ENCODE results near the gene MYO1H. TPM values are rescaled to one million over a fixed set of nuclear protein-coding genes. Genes with fewer than 3 reads are reported as not detected.

MYO1H gene
- total RNA-seq, 2 experiments from 2014 or later = not detected

GRCh38 chr12:109359131-109359690 lies 11.5 kb downstream of the MYO1H start:
- DNase-seq (no peak), ATAC-seq (no peak)
- Mint-ChIP-seq H3K4me3 (no peak overlapping the region), H3K4me1 (peaks cover 28% of the 10 kb centered on the region), H3K36me3 (no peaks in the 10 kb centered on the region), H3K27ac (no peak overlapping the region), H3K9me3 (ENCODE audit: low read depth) (no peaks in the 10 kb centered on the region), H3K27me3 (peaks cover 45% of the 10 kb centered on the region)
- CTCF ChIA-PET = interaction anchor here (0.7 to 1.0 kb wide), 2 partner anchors 477 to 840 kb away, joined by 3 read pairs; no protein-coding TSS in a partner anchor

- Mint-ChIP-seq H3K27ac (no peak overlapping the region), H3K36me3 (no peaks in the 10 kb centered on the region), H3K4me1 (no peaks in the 10 kb centered on the region), H3K9me3 (ENCODE audit: low read depth) (no peaks in the 10 kb centered on the region), H3K27me3 (peaks cover 64% of the 10 kb centered on the region), H3K4me3 (no peak overlapping the region)
- DNase-seq (no peak), ATAC-seq (no peak)
- CTCF ChIA-PET = no interaction called here
These were observed 22.1 kb downstream of the MYO1H start for GRCh38 chr12:109369831-109370230.

- peaks cover 49% of the 10 kb centered on the region for H3K27me3 Mint-ChIP-seq
- peaks cover 2% of the 10 kb centered on the region for H3K4me1 Mint-ChIP-seq
- ATAC-seq (no peak), DNase-seq (no peak)
- CTCF ChIA-PET = interaction anchor here (0.9 to 1.6 kb wide), 4 partner anchors 8 to 51 kb away, joined by 3 to 6 read pairs (median 4); no protein-coding TSS in a partner anchor
- H3K4me3 Mint-ChIP-seq = no peak overlapping the region
- H3K9me3 Mint-ChIP-seq (ENCODE audit: low read depth) = no peaks in the 10 kb centered on the region
- no peaks in the 10 kb centered on the region for H3K36me3 Mint-ChIP-seq
- no peak overlapping the region for H3K27ac Mint-ChIP-seq
These were observed 29.5 kb downstream of the MYO1H start for GRCh38 chr12:109377139-109377685.

GRCh38 chr12:109378569-109378968 lies 30.9 kb downstream of the MYO1H start:
- H3K4me3 Mint-ChIP-seq = no peak overlapping the region
- peaks cover 48% of the 10 kb centered on the region for H3K27me3 Mint-ChIP-seq
- no peak for DNase-seq
- CTCF ChIA-PET = interaction anchor here (1.1 to 1.6 kb wide), 2 partner anchors 16 to 50 kb away, joined by 3 to 5 read pairs; no protein-coding TSS in a partner anchor
- ATAC-seq = no peak
- peaks cover 2% of the 10 kb centered on the region for H3K4me1 Mint-ChIP-seq
- H3K36me3 Mint-ChIP-seq = no peaks in the 10 kb centered on the region
- H3K27ac Mint-ChIP-seq = no peak overlapping the region
- no peaks in the 10 kb centered on the region for H3K9me3 Mint-ChIP-seq (ENCODE audit: low read depth)

- no peak for ATAC-seq
- DNase-seq = no peak
- Mint-ChIP-seq H3K36me3 (no peaks in the 10 kb centered on the region), H3K9me3 (ENCODE audit: low read depth) (no peaks in the 10 kb centered on the region), H3K27me3 (peaks cover 46% of the 10 kb centered on the region), H3K4me1 (peaks cover 2% of the 10 kb centered on the region), H3K4me3 (no peak overlapping the region), H3K27ac (no peak overlapping the region)
- CTCF ChIA-PET = interaction anchor here (1.4 to 3.2 kb wide), 2 partner anchors 12 to 46 kb away, joined by 3 to 8 read pairs; no protein-coding TSS in a partner anchor
These were observed 34.3 kb downstream of the MYO1H start for GRCh38 chr12:109382031-109382430.

GRCh38 chr12:109383240-109383639 lies 35.5 kb downstream of the MYO1H start:
- no peaks in the 10 kb centered on the region for H3K36me3 Mint-ChIP-seq
- CTCF ChIA-PET = interaction anchor here (1.1 to 3.2 kb wide), 4 partner anchors 11 to 271 kb away, joined by 3 to 8 read pairs (median 5); no protein-coding TSS in a partner anchor
- H3K27ac Mint-ChIP-seq = no peak overlapping the region
- DNase-seq (no peak), ATAC-seq (no peak)
- H3K4me3 Mint-ChIP-seq = no peak overlapping the region
- peaks cover 2% of the 10 kb centered on the region for H3K4me1 Mint-ChIP-seq
- peaks cover 41% of the 10 kb centered on the region for H3K27me3 Mint-ChIP-seq
- no peaks in the 10 kb centered on the region for H3K9me3 Mint-ChIP-seq (ENCODE audit: low read depth)

GRCh38 chr12:109385339-109386058 lies 37.8 kb downstream of the MYO1H start:
- Mint-ChIP-seq H3K27me3 (peaks cover 33% of the 10 kb centered on the region), H3K36me3 (no peaks in the 10 kb centered on the region), H3K4me1 (no peaks in the 10 kb centered on the region), H3K9me3 (ENCODE audit: low read depth) (no peaks in the 10 kb centered on the region), H3K27ac (no peak overlapping the region), H3K4me3 (no peak overlapping the region)
- CTCF ChIA-PET = interaction anchor here (0.6 to 1.9 kb wide), 19 partner anchors 9 to 502 kb away, joined by 3 to 11 read pairs (median 3); partner anchors contain the start of gene MYO1H
- DNase-seq (no peak), ATAC-seq (no peak)

GRCh38 chr12:109386059-109386433 lies 38.3 kb downstream of the MYO1H start:
- Mint-ChIP-seq H3K27ac (no peak overlapping the region), H3K27me3 (peaks cover 35% of the 10 kb centered on the region), H3K9me3 (ENCODE audit: low read depth) (no peaks in the 10 kb centered on the region), H3K36me3 (no peaks in the 10 kb centered on the region), H3K4me1 (no peaks in the 10 kb centered on the region), H3K4me3 (no peak overlapping the region)
- ATAC-seq = no peak
- CTCF ChIA-PET = interaction anchor here (1.0 to 1.9 kb wide), 9 partner anchors 8 to 276 kb away, joined by 3 to 11 read pairs (median 4); no protein-coding TSS in a partner anchor
- DNase-seq = no peak

GRCh38 chr12:109387425-109388166 lies 39.9 kb downstream of the MYO1H start:
- Mint-ChIP-seq H3K4me1 (no peaks in the 10 kb centered on the region), H3K27me3 (peaks cover 44% of the 10 kb centered on the region), H3K4me3 (no peak overlapping the region), H3K36me3 (no peaks in the 10 kb centered on the region), H3K9me3 (ENCODE audit: low read depth) (no peaks in the 10 kb centered on the region), H3K27ac (no peak overlapping the region)
- DNase-seq (no peak), ATAC-seq (no peak)
- CTCF ChIA-PET = interaction anchor here (1.2 to 1.8 kb wide), 3 partner anchors 45 to 255 kb away, joined by 3 to 5 read pairs (median 4); no protein-coding TSS in a partner anchor

- Mint-ChIP-seq H3K36me3 (no peaks in the 10 kb centered on the region), H3K27ac (no peak overlapping the region), H3K9me3 (ENCODE audit: low read depth) (no peaks in the 10 kb centered on the region), H3K27me3 (peaks cover 43% of the 10 kb centered on the region), H3K4me1 (no peaks in the 10 kb centered on the region), H3K4me3 (no peak overlapping the region)
- ATAC-seq = no peak
- no peak for DNase-seq
- CTCF ChIA-PET = interaction anchor here (1.4 to 1.8 kb wide), 2 partner anchors 125 to 255 kb away, joined by 3 to 5 read pairs; no protein-coding TSS in a partner anchor
These were observed 40.5 kb downstream of the MYO1H start for GRCh38 chr12:109388167-109388563.

GRCh38 chr12:109389146-109389545 lies 41.4 kb downstream of the MYO1H start:
- Mint-ChIP-seq H3K4me3 (no peak overlapping the region), H3K27ac (no peak overlapping the region), H3K9me3 (ENCODE audit: low read depth) (no peaks in the 10 kb centered on the region), H3K27me3 (peaks cover 35% of the 10 kb centered on the region), H3K36me3 (no peaks in the 10 kb centered on the region), H3K4me1 (no peaks in the 10 kb centered on the region)
- CTCF ChIA-PET = interaction anchor here (0.6 to 1.9 kb wide), 5 partner anchors 8 to 869 kb away, joined by 3 to 6 read pairs (median 4); no protein-coding TSS in a partner anchor
- ATAC-seq (peak; percentile 39), DNase-seq (no peak)

GRCh38 chr12:109393437-109394345 lies 46.0 kb downstream of the MYO1H start:
- CTCF ChIA-PET = interaction anchor here (0.6 to 3.9 kb wide), 29 partner anchors 8 to 510 kb away, joined by 3 to 17 read pairs (median 4); no protein-coding TSS in a partner anchor
- DNase-seq (peak; percentile 58), ATAC-seq (peak; percentile 66)
- Mint-ChIP-seq H3K9me3 (ENCODE audit: low read depth) (no peaks in the 10 kb centered on the region), H3K4me3 (no peak overlapping the region), H3K27me3 (peaks cover 33% of the 10 kb centered on the region), H3K4me1 (no peaks in the 10 kb centered on the region), H3K27ac (no peak overlapping the region), H3K36me3 (no peaks in the 10 kb centered on the region)

Measured in activated CD8-positive, alpha-beta memory T cell treated with anti-CD3 and anti-CD28 coated beads, Interleukin-2, amount 10 ng/mL, durations not matched to agents 7 days and 5 days (primary cell).